CD14-positive monocyte (primary cell): Measurements from ENCODE around the gene ABLIM3. TPM values are rescaled to one million over a fixed set of nuclear protein-coding genes. Genes with fewer than 3 reads are reported as not detected.

Experiments
- DNase-seq, 3 donors: peaks; one replicate each; pipeline ENCODE4 v3.0.0-alpha.2; 2011 to 2022
- H2AFZ ChIP-seq: 2 replicates; pipeline ENCODE4 v1.6.0; 2012; ENCODE audit warnings: mild to moderate bottlenecking, low read depth, low read length, inconsistent platforms; ENCODE audit not compliant: insufficient read depth, poor library complexity, severe bottlenecking
- H3K27ac ChIP-seq, 2 donors: 1 replicate in 1 of 2; 2 replicates in 1 of 2; pipeline ENCODE4 v1.5.1; 2012 to 2013; ENCODE audit warnings: low read length in 2 of 2, control low read depth in 1 of 2, inconsistent platforms in 1 of 2, low read depth in 1 of 2, mild to moderate bottlenecking in 1 of 2
- H3K27me3 ChIP-seq, 2 donors: one replicate each; pipeline versions ENCODE4 v1.6.0 to v1.6.1; 2011 to 2013; ENCODE audit warnings: low read length in 2 of 2; ENCODE audit not compliant: control insufficient read depth in 2 of 2, insufficient read depth in 2 of 2
- H3K36me3 ChIP-seq, 2 donors: replicated peaks in 1 of 2; 1 replicate in 1 of 2; 2 replicates in 1 of 2; pipeline versions ENCODE4 v1.5.1 to v1.6.1; 2012 to 2013; ENCODE audit warnings: low read length in 2 of 2, control low read depth in 1 of 2, inconsistent platforms in 1 of 2, mild to moderate bottlenecking in 1 of 2; ENCODE audit not compliant: insufficient read depth in 2 of 2, control insufficient read depth in 1 of 2
- H3K4me1 ChIP-seq, 2 donors: 1 replicate in 1 of 2; 2 replicates in 1 of 2; pipeline versions ENCODE4 v1.5.1 to v1.6.1; 2012 to 2013; ENCODE audit warnings: low read length in 2 of 2, control low read depth in 1 of 2, inconsistent platforms in 1 of 2, mild to moderate bottlenecking in 1 of 2, moderate library complexity in 1 of 2; ENCODE audit not compliant: insufficient read depth in 2 of 2, control insufficient read depth in 1 of 2
- H3K4me2 ChIP-seq: replicated peaks from 2 replicates; pipeline ENCODE3; 2012; ENCODE audit warnings: low read length, moderate library complexity, mild to moderate bottlenecking; ENCODE audit not compliant: poor library complexity, severe bottlenecking; ENCODE audit errors: extremely low read depth
- H3K4me3 ChIP-seq, 3 experiments: fragments of 200-600 bp in 1 of 3; sonication (generic) in 1 of 3; replicated peaks in 1 of 3; 1 replicate in 2 of 3; 2 replicates in 1 of 3; pipeline ENCODE4 v1.5.1; 2011 to 2013; ENCODE audit warnings: low read length in 3 of 3, mild to moderate bottlenecking in 3 of 3, control low read depth in 2 of 3, low read depth in 2 of 3, inconsistent platforms in 1 of 3, moderate library complexity in 1 of 3
- H3K79me2 ChIP-seq: 2 replicates; pipeline ENCODE4 v1.6.0; 2012; ENCODE audit warnings: mild to moderate bottlenecking, control low read depth, inconsistent platforms, low read length, moderate library complexity; ENCODE audit not compliant: insufficient read depth
- H3K9ac ChIP-seq: 2 replicates; pipeline ENCODE4 v1.6.0; 2017; ENCODE audit warnings: low read length, mild to moderate bottlenecking; ENCODE audit not compliant: insufficient read depth, poor library complexity, severe bottlenecking
- H3K9me3 ChIP-seq, 2 donors: replicated peaks in 1 of 2; 1 replicate in 1 of 2; 2 replicates in 1 of 2; pipeline versions ENCODE4 v1.5.1 to v1.6.1; 2012 to 2013; ENCODE audit warnings: low read length in 2 of 2, control low read depth in 1 of 2; ENCODE audit not compliant: control insufficient read depth in 1 of 2, insufficient read depth in 1 of 2
- H4K20me1 ChIP-seq: 2 replicates; pipeline ENCODE4 v1.6.0; 2012; ENCODE audit warnings: mild to moderate bottlenecking, low read length, control low read depth, moderate library complexity; ENCODE audit not compliant: insufficient read depth
- H3K27ac Mint-ChIP-seq, 7 donors: one replicate each; pipeline ENCODE4 v1.8.0; 2020; ENCODE audit warnings: mild to moderate bottlenecking in 7 of 7, mixed read lengths in 7 of 7, moderate library complexity in 6 of 7, inconsistent platforms in 2 of 7
- H3K27me3 Mint-ChIP-seq, 3 donors: one replicate each; pipeline ENCODE4 v1.8.0; 2021 to 2022; ENCODE audit warnings: low read depth in 3 of 3, mild to moderate bottlenecking in 3 of 3, mixed read lengths in 3 of 3, moderate library complexity in 3 of 3, inconsistent platforms in 1 of 3
- H3K36me3 Mint-ChIP-seq, 2 donors: one replicate each; pipeline ENCODE4 v1.8.0; 2020; ENCODE audit warnings: mixed read lengths in 2 of 2, inconsistent platforms in 1 of 2, mild to moderate bottlenecking in 1 of 2
- H3K4me1 Mint-ChIP-seq: one replicate; pipeline ENCODE4 v1.8.0; 2020; ENCODE audit warnings: mild to moderate bottlenecking, mixed read lengths
- H3K4me3 Mint-ChIP-seq, 2 donors: one replicate each; pipeline ENCODE4 v1.8.0; 2020; ENCODE audit warnings: mild to moderate bottlenecking in 2 of 2, mixed read lengths in 2 of 2, moderate library complexity in 1 of 2
- H3K9me3 Mint-ChIP-seq, 7 donors: one replicate each; pipeline ENCODE4 v1.8.0; 2020 to 2022; ENCODE audit warnings: mixed read lengths in 7 of 7, mild to moderate bottlenecking in 6 of 7, moderate library complexity in 6 of 7, inconsistent platforms in 2 of 7
- WGBS: methylation state at CpG from one replicate; pipeline ENCODE4 v1.1.5; 2013; ENCODE audit warnings: missing lambda C conversion rate; ENCODE audit not compliant: insufficient coverage; 5-methylcytosine and 5-hydroxymethylcytosine counted together
- intact Hi-C, 2 donors: fragments of 100-400 bp; cut with micrococcal nuclease; formaldehyde crosslinking; loops; one replicate each; pipeline versions ENCODE4 v1.15.0 to v1.15.1; 2023
- polyA plus RNA-seq, 3 donors: library from polyadenylated mRNA; depleted of rRNA in 1 of 3; unstranded in 2 of 3; stranded (reverse) in 1 of 3; fragments of 300-500 nt in 2 of 3; fragments of >200 nt in 1 of 3; fragmentation: Illumina TruSeq in 2 of 3; gene quantifications; 1 replicate in 2 of 3; 2 replicates in 1 of 3; pipeline ENCODE4 v1.2.3, GENCODE V29; 2012 to 2021
- TF ChIP-seq, protein P1 (sequence below): fragments of 200-600 bp; IDR thresholded peaks from one replicate; pipeline ENCODE4 v1.8.0; 2022; ENCODE audit warnings: antibody characterized with exemption, mild to moderate bottlenecking

ABLIM3 gene
- polyA plus RNA-seq, 3 donors = 0.22 to 0.74 TPM; not detected in 1

- H3K4me3 ChIP-seq = no peak overlapping the region
- intact Hi-C loops = no loop called here
- Mint-ChIP-seq H3K4me3 (no peak overlapping the region), H3K4me1 (peaks cover 10% of the 10 kb centered on the region), H3K36me3 (no peaks in the 10 kb centered on the region), H3K27me3 (peaks cover 4 to 30% (median 5%) of the 10 kb centered on the region in 3 donors), H3K27ac (no peak overlapping the region), H3K9me3 (peaks cover 0 to 2% (median 0%) of the 10 kb centered on the region in 7 donors)
- H3K36me3 ChIP-seq = no peaks in the 10 kb centered on the region
- no peak for DNase-seq
- H3K27me3 ChIP-seq = no peaks in the 10 kb centered on the region
- no peaks in the 10 kb centered on the region for H3K9me3 ChIP-seq
- no CpG with 5 or more reads among the region's 4 CpGs for whole genome bisulfite sequencing
- H3K27ac ChIP-seq = no peak overlapping the region
- TF ChIP-seq, protein P1, sequence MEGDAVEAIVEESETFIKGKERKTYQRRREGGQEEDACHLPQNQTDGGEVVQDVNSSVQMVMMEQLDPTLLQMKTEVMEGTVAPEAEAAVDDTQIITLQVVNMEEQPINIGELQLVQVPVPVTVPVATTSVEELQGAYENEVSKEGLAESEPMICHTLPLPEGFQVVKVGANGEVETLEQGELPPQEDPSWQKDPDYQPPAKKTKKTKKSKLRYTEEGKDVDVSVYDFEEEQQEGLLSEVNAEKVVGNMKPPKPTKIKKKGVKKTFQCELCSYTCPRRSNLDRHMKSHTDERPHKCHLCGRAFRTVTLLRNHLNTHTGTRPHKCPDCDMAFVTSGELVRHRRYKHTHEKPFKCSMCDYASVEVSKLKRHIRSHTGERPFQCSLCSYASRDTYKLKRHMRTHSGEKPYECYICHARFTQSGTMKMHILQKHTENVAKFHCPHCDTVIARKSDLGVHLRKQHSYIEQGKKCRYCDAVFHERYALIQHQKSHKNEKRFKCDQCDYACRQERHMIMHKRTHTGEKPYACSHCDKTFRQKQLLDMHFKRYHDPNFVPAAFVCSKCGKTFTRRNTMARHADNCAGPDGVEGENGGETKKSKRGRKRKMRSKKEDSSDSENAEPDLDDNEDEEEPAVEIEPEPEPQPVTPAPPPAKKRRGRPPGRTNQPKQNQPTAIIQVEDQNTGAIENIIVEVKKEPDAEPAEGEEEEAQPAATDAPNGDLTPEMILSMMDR = no peak
- no peaks in the 10 kb centered on the region for H4K20me1 ChIP-seq
- H3K79me2 ChIP-seq = no peaks in the 10 kb centered on the region
- peaks cover 7 to 13% of the 10 kb centered on the region in 2 donors for H3K4me1 ChIP-seq
- no peak overlapping the region for H3K4me2 ChIP-seq
- no peak overlapping the region for H3K9ac ChIP-seq
- no peak overlapping the region for H2AFZ ChIP-seq
These were observed 96.4 kb downstream of the ABLIM3 start for GRCh38 chr5:149237662-149238061.

DNA sequence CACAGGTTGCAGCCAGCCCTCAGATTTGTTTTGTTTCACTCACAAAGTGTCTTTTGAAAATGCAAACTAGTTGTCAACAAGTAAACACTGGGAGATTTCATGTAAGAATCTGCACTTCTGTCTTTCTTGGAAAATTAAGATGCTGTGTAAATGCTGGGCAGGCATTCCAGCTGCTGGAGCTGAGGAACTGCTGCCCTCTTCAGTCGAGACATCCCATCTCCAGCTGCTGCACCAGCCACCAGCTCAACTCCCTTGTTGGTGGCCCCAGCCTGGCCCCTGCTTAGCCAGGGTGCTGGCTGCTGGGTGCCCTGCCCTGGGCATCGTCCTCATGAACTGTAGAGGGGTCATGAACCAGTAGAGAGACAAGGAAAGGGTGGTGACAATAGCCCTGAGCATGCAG lies 97.2 kb downstream of the ABLIM3 start:
- Histone ChIP-seq H3K79me2 (no peaks in the 10 kb centered on the region), H3K9me3 (no peaks in the 10 kb centered on the region)

More for the DNA sequence above, 97.2 kb downstream of the ABLIM3 start:
- DNase-seq = no peak
- intact Hi-C loops = no loop called here
- no peak overlapping the region for H3K4me2 ChIP-seq
- Mint-ChIP-seq H3K27me3 (peaks cover 5 to 30% (median 5%) of the 10 kb centered on the region in 3 donors), H3K4me3 (no peak overlapping the region), H3K4me1 (peaks cover 10% of the 10 kb centered on the region), H3K36me3 (no peaks in the 10 kb centered on the region), H3K9me3 (peaks cover 0 to 2% (median 0%) of the 10 kb centered on the region in 7 donors), H3K27ac (no peak overlapping the region)
- WGBS = 29% methylated on average over 1 of the region's 2 CpGs
- H3K9ac ChIP-seq = no peak overlapping the region
- no peak overlapping the region for H3K27ac ChIP-seq
- no peak overlapping the region for H2AFZ ChIP-seq
- peaks cover 7 to 13% of the 10 kb centered on the region in 2 donors for H3K4me1 ChIP-seq
- H3K36me3 ChIP-seq = no peaks in the 10 kb centered on the region
- no peak overlapping the region for H3K4me3 ChIP-seq
- TF ChIP-seq, protein P1 = no peak
- no peaks in the 10 kb centered on the region for H4K20me1 ChIP-seq
- H3K27me3 ChIP-seq = no peaks in the 10 kb centered on the region
